Hematopoietic multipotent progenitor cell treated with erythropoietin and hydrocortisone succinate and interleukin-3 and kit ligand, for 17 days (in vitro differentiated cells): Measurements from ENCODE around the gene USP48.

Experiments
- DNase-seq: peaks from one replicate; pipeline ENCODE4 v3.0.0-alpha.2; 2015; ENCODE audit warnings: low spot score

Gene USP48

DNA sequence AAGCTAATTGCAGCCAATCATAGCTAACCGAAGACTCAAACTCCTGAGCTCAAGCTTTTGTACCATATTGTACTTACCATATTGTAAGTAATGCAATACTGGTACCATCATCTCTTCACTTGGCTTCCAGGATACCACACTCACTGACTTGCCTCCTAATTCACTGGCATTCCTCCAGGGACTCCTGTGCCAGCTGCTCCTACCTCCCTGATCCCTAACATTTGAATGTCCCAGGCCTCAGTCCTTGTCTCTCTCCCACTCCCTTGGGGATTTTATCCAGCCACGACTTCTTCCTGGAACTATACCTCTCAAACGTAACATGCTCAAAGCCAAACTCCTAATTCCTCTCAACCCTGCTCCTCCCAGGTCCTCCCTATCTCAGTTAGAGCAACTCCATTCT, 33.8 kb downstream of the USP48 start:
- no peak for DNase-seq

GRCh38 chr1:21743476-21743875, 39.5 kb downstream of the USP48 start:
- no peak for DNase-seq

GRCh38 chr1:21742578-21742977, 40.4 kb downstream of the USP48 start:
- DNase-seq: no peak

DNA sequence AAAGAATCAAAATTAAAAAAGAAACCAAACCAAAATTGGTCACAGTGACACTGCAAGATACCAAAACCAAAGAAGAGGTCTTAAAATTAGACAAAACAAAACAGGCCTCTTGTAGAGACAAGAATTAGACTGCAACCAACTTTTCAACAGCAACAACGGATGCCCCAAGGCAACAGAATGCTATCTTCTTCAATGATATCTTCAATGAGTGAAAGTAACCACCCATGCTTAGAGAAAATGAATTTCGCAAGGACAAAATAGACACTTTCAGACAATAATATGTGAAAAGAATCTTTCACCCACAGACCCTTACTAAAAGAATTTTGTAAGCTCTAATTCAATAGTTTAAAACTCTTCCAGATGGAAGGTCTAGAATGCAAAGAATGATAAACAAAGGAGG, 41.7 kb downstream of the USP48 start:
- DNase-seq: no peak

- DNase-seq: no peak
Measured at GRCh38 chr1:21736876-21737275, 46.1 kb downstream of the USP48 start.

- DNase-seq: no peak
Measured at GRCh38 chr1:21736011-21736410, 46.9 kb downstream of the USP48 start.

DNA sequence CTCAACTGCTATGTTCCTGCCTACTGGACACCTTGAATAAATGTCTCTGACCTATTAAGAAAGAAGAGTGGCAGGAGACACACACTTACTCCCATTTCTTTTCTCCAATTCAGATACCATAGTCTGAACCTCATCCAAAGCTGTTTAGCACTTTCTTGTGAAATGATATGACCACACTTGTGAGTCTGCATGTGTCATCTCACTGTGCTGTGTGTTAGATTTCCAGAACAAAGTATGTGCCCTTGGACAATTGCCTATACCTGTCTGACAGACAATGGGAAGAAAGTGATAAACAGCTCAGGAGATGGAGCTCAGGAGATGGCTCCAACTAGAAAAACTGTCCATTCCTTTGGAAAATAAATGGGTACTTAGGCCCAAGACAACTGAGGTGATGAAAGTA, 48.4 kb downstream of the USP48 start:
- DNase-seq: no peak

- DNase-seq: no peak
Measured at GRCh38 chr1:21732664-21733063, 50.3 kb downstream of the USP48 start.

DNA sequence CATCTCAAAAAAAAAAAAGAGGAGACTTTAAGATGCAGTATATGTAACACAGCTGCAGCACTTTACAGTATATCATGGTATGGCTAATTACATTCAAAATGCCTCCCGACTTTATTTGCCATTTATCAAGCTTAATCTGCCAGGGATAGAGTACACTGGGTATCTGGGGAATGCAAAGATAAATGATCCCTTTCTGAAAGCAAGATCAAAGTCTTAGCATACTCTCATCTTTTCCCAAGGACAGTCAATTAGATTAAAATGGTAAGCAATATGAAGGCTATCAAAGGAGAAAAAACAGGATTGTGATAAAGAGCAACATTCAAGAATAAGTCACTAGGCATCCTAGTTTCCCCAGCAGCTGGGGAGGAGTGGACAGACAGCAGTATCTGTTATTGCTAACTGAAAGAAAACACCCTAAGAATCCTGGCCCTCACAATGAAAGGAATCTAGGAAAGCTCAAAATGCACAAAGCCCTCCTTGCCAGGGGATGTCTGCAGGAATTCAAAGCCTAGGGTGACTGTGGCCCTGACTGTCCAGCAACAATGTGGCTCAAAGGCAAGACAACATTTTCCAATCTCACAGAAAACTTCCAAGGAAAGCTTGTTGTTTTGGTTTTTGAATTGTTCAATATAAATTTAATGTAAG, 57.1 kb downstream of the USP48 start:
- DNase-seq: no peak

GRCh38 chr1:21724570-21724969, 58.4 kb downstream of the USP48 start:
- DNase-seq: no peak

DNA sequence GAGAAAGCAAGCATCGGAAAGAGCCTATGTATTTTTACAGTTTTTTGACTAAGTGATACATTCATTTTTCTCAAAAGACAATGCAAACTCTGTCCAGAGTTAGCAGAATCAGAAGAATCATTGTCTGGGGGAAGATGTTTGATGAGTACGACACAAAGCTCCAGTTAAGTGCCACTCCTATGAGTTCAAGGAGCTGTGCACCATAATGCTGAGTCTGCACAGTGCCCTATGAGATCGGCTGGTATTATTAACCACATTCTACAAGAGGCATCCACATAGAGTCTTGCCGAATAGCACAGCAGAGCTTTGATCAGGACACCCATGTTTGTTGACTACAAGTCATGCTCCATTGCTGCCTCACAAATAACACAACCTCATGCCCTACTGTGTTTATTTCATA, 58.9 kb downstream of the USP48 start:
- DNase-seq: no peak

- peak; percentile 39 for DNase-seq
Measured at GRCh38 chr1:21721295-21721985, 61.5 kb downstream of the USP48 start.

- DNase-seq: no peak
Measured at GRCh38 chr1:21716169-21716568, 66.8 kb downstream of the USP48 start.

DNA sequence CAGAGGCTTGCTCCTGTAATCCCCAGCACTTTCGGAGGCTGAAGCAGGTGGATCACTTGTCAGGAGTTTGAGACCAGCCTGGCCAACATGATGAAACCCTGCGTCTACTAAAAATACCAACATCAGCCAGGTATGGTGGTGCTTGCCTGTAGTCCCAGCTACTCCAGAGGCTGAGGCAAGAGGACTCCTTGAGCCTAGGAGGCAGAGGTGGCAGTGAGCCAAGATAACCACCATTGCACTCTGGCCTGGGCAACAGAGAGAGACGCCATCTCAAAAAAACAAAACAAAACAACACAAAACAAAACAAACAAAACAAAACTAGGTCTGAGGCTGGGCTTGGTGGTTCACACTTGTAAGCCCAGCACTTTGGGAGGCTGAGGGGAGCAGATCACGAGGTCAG, 75.1 kb downstream of the USP48 start:
- DNase-seq: no peak

- DNase-seq: no peak
Measured at GRCh38 chr1:21707086-21707840, 75.7 kb downstream of the USP48 start.

GRCh38 chr1:21706151-21706835, 76.7 kb downstream of the USP48 start:
- DNase-seq: no peak

DNA sequence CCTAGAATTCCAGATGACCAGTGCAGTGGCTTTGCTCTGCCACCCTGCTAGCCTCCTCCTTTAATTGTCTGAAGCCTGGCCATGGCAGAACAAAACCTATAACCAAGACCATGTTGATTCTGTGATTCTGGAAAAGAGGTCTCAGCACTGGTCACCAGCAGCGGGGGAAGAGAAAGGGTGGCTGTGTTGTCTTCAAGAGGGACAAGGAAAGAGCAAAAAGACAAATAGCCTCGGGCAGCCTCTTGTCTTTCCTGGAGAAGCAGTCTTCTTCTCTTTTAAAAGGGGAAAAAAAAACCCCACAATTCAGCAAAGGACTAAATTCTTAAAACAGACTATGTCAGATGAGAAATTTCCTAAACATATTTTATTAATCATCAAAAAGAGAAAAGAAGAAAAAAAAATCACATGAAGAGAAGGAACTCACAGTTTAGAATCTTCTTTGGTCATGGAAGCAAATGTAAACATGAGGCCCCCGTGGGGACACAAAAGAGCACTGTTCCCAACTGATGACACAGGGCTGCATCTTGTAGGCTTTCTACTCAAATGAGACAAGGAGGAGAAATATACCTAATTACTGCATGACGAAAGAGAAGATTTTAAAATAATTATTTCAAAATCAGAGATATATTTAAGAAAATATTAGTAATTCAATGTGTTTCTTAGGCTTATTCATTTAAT, 77.5 kb downstream of the USP48 start:
- no peak for DNase-seq

DNA sequence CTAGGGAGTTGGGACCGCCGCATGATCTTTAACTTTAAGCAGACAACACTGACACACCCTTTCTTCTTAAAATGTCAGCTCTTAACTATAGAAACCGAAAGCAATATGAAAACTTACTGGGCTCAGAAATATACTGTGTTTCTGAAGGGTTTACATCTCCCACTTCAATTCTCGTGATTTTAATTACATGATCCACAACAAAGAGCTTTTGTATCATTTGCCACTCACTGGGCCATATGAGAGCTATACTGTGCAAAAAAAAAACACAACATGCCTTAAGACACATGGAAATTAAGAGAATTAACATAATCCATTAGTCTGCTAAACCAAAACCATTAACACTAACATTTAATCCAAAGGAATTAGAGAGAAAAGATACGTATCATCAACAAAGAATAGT, 78.8 kb downstream of the USP48 start:
- peak; percentile 16 for DNase-seq

DNA sequence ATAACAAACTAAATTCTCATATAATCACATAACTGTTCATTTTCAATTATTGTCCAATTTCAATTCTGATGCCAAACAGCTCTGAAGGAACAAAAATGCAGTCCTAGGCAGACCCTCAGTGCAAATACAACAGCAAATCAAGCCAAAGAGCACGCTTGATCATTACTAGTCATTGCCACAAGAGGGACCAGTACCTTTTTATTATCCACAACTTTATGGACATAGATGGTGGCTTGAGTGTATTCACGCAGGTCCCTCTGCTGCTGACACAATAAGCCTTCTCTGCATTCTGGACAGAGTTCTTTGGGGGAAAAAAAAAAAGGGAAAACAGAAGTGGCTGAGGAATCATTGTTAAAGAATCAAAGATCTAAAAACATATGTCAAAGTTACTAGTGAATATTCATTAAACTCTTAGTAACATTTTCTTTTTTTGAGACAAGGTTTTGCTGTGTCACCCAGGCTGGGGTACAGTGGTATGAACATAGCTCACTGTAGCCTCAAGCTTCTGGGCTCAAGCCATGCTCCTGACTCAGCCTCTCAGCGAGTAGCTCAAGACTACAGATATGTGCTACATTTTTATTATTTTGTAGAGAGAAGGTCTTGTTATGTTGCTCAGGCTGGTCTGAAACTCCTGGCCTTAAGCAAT, 79.5 kb downstream of the USP48 start:
- DNase-seq: peak; percentile 77

GRCh38 chr1:21702780-21703179, 80.2 kb downstream of the USP48 start:
- DNase-seq: no peak

GRCh38 chr1:21701401-21701800, 81.5 kb downstream of the USP48 start:
- no peak for DNase-seq

DNA sequence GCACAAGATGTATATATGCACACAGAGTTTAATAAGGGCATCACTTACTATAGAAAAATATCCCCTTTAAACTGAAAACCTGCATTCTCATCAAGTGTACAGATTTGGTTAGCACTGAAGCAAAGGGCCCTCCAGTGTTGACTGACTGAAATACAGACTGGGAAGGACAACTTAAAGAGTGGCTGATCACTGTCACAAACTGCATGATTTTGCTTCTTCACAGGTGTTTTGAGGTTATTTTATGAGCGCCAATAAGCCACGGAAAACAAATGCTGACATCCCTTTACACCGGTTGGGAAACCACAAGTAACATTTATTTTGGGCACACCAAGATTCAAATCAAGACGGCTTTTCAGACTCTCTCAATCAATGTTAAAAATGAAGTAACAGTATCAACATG, 82.9 kb downstream of the USP48 start:
- DNase-seq: no peak
